GM19043 (cell line): ENCODE measurements around the gene UNC5B.

Source experiments
- ATAC-seq: cut with Tn5 transposase; IDR thresholded peaks from one replicate; pipeline ENCODE4 v1.9.1; 2021; ENCODE audit warnings: low read depth; ENCODE audit not compliant: unreplicated experiment

The UNC5B gene

GRCh38 chr10:71333129-71333887, 120.9 kb downstream of the UNC5B start:
- ATAC-seq: no peak

- ATAC-seq: no peak
Measured at GRCh38 chr10:71334221-71334791, 121.9 kb downstream of the UNC5B start.

- no peak for ATAC-seq
Measured at GRCh38 chr10:71335173-71335708, 122.9 kb downstream of the UNC5B start.

GRCh38 chr10:71336632-71337031, 124.3 kb downstream of the UNC5B start:
- no peak for ATAC-seq

GRCh38 chr10:71337219-71337701, 124.9 kb downstream of the UNC5B start:
- no peak for ATAC-seq

GRCh38 chr10:71338728-71339495, 126.5 kb downstream of the UNC5B start:
- ATAC-seq: no peak

GRCh38 chr10:71339796-71340589, 127.6 kb downstream of the UNC5B start:
- no peak for ATAC-seq

- ATAC-seq: no peak
Measured at GRCh38 chr10:71342573-71343391, 130.4 kb downstream of the UNC5B start.

- no peak for ATAC-seq
Measured at GRCh38 chr10:71343392-71343773, 131.0 kb downstream of the UNC5B start.

- ATAC-seq: no peak
Measured at GRCh38 chr10:71344154-71344925, 132.0 kb downstream of the UNC5B start.

GRCh38 chr10:71344993-71345480, 132.7 kb downstream of the UNC5B start:
- ATAC-seq: no peak

- ATAC-seq: no peak
Measured at GRCh38 chr10:71345694-71346093, 133.3 kb downstream of the UNC5B start.

- ATAC-seq: no peak
Measured at GRCh38 chr10:71346731-71347130, 134.4 kb downstream of the UNC5B start.

GRCh38 chr10:71347587-71348395, 135.4 kb downstream of the UNC5B start:
- ATAC-seq: no peak

GRCh38 chr10:71348850-71349249, 136.5 kb downstream of the UNC5B start:
- ATAC-seq: no peak

GRCh38 chr10:71349406-71349805, 137.0 kb downstream of the UNC5B start:
- ATAC-seq: no peak

GRCh38 chr10:71351087-71351486, 138.7 kb downstream of the UNC5B start:
- ATAC-seq: no peak
